Measurements from ENCODE around the gene RPRD1B.

The RPRD1B gene

DNA sequence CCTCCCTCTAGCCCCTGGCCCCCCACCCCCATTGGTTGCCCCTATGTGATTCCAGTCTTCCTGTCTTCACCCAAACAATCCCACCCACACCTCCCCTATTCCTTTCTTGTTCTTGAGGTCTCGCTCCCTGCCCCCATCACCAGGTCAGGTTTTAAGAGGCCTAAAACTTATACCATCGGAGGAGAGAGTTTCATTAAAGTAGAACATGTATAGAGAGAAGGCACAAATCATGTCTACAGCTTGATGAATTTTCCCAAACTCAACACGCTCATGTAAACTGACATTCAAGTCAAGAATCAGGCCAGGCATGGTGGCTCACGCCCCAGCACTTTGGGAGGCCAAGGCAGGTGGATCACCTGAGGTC lies 87.1 kb downstream of the RPRD1B start:
- no peaks in the 10 kb centered on the region for H4K20me1 ChIP-seq (ENCODE audit: insufficient read depth, low read length)
- no peak overlapping the region for H3K9ac ChIP-seq (ENCODE audit: low read length)
- H3K9me3 ChIP-seq (ENCODE audit: insufficient read depth, low read length), result no peaks in the 10 kb centered on the region
- no peak for TF ChIP-seq CTCF (IDR thresholded peaks at IDR 0.05; ENCODE audit: low read depth, low read length)
- TF ChIP-seq EZH2phosphoT487 (IDR thresholded peaks at IDR 0.05; ENCODE audit: low read depth), result no peak
- H3K27ac ChIP-seq (ENCODE audit: low read length), result no peak overlapping the region
- no peaks in the 10 kb centered on the region for H3K27me3 ChIP-seq (ENCODE audit: low read depth, low read length)
- no peak overlapping the region for H2AFZ ChIP-seq (ENCODE audit: low read depth, low read length)
- peaks cover 32% of the 10 kb centered on the region for H3K4me1 ChIP-seq (ENCODE audit: low read length)
- no peak overlapping the region for H3K4me2 ChIP-seq (ENCODE audit: low read length)
- H3K36me3 ChIP-seq (replicated peaks; ENCODE audit: low read depth, low read length), result no peaks in the 10 kb centered on the region
- H3K79me2 ChIP-seq (ENCODE audit: low read length), result no peaks in the 10 kb centered on the region
- H3K4me3 ChIP-seq (ENCODE audit: low read length), result no peak overlapping the region

DNA sequence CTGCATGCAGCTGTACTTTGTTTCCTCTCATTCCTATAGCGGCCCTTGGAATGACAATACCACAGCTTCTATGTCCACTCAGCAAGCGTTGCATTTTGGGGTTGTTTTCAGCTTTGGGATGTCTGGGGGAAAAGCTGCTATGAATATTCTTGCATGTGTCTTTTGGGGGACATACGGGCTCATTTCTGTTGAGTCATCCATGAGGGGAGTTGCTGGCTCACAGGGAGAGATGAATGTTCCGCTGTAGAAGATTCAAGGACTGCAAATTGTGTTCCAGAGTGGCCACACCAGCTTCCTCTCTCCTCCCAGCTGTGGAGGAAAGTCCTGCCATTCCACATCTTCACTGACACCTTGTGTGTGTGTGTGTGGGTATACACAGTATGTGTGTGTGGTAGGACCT lies 88.2 kb downstream of the RPRD1B start:
- Histone ChIP-seq H3K4me3 (ENCODE audit: low read length) (no peak overlapping the region), H3K4me2 (ENCODE audit: low read length) (no peak overlapping the region), H3K4me1 (ENCODE audit: low read length) (peaks cover 22% of the 10 kb centered on the region), H3K27me3 (ENCODE audit: low read depth, low read length) (no peaks in the 10 kb centered on the region), H3K27ac (ENCODE audit: low read length) (no peak overlapping the region), H3K79me2 (ENCODE audit: low read length) (no peaks in the 10 kb centered on the region), H3K9ac (ENCODE audit: low read length) (no peak overlapping the region), H3K36me3 (replicated peaks; ENCODE audit: low read depth, low read length) (no peaks in the 10 kb centered on the region), H2AFZ (ENCODE audit: low read depth, low read length) (no peak overlapping the region), H3K9me3 (ENCODE audit: insufficient read depth, low read length) (no peaks in the 10 kb centered on the region), H4K20me1 (ENCODE audit: insufficient read depth, low read length) (no peaks in the 10 kb centered on the region)
- no peak for TF ChIP-seq CTCF (IDR thresholded peaks at IDR 0.05; ENCODE audit: low read depth, low read length)
- TF ChIP-seq EZH2phosphoT487 (IDR thresholded peaks at IDR 0.05; ENCODE audit: low read depth), result no peak

GRCh38 chr20:38123021-38123587 lies 89.6 kb downstream of the RPRD1B start:
- no peaks in the 10 kb centered on the region for H3K79me2 ChIP-seq (ENCODE audit: low read length)
- H3K27me3 ChIP-seq (ENCODE audit: low read depth, low read length), result no peaks in the 10 kb centered on the region
- peak overlapping the region; percentile 37 for H3K27ac ChIP-seq (ENCODE audit: low read length)
- H4K20me1 ChIP-seq (ENCODE audit: insufficient read depth, low read length), result no peaks in the 10 kb centered on the region
- H3K9me3 ChIP-seq (ENCODE audit: insufficient read depth, low read length), result no peaks in the 10 kb centered on the region
- peak overlapping the region; percentile 98 for H2AFZ ChIP-seq (ENCODE audit: low read depth, low read length)
- H3K4me3 ChIP-seq (ENCODE audit: low read length), result no peak overlapping the region
- H3K9ac ChIP-seq (ENCODE audit: low read length), result peak overlapping the region; percentile 29; the same call in 1 of the 2 replicates
- TF ChIP-seq EZH2phosphoT487 (IDR thresholded peaks at IDR 0.05; ENCODE audit: low read depth) (no peak), CTCF (IDR thresholded peaks at IDR 0.05; ENCODE audit: low read depth, low read length) (no peak)
- H3K4me1 ChIP-seq (ENCODE audit: low read length), result peaks cover 11% of the 10 kb centered on the region
- H3K4me2 ChIP-seq (ENCODE audit: low read length), result peak overlapping the region; percentile 37
- no peaks in the 10 kb centered on the region for H3K36me3 ChIP-seq (replicated peaks; ENCODE audit: low read depth, low read length)

DNA sequence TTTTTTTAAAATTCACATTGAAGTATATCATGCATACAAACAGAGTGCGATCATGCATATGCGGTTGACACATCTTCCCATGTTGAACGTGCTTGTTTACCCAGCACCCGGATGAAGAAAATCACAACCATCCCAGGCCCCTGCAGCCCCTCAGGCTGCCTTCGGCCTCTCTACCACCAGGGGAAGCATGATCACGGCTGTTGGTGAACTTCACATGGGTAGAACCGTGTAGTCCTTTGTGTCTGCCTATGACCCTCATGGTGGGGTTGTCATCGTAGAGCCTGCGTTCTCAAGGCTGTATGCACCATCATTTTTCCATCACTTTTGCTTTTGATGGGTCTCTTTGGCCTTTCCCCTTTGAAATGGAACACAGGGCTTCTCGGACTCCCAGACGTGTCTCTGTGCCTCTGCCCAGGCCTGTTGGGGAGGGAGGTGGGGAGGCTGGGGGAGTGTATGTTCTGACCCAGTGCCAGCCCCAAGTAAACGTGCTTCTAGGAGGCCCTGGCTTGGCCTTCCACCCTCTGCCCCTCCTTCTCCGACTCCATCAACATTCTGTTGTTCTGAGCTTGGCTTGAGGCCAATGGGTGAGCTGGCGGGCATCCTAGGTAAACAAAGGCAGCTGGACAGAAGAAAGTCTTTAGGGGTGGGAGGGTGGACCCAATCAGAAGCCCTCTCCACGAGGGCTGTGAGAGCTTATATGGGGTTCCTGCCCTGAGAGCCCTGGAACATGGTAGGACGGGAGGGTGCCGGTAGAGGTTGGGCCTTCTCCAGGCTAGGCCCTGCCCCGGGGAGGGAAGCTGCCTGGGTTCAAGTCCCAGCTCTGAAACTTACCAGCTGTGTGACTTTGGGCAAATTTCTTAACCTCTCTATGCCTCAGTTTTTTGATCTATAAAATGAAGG lies 91.9 kb downstream of the RPRD1B start:
- no peak overlapping the region for H3K4me2 ChIP-seq (ENCODE audit: low read length)
- peaks cover 11% of the 10 kb centered on the region for H3K4me1 ChIP-seq (ENCODE audit: low read length)
- H3K79me2 ChIP-seq (ENCODE audit: low read length), result no peaks in the 10 kb centered on the region
- H3K9ac ChIP-seq (ENCODE audit: low read length), result no peak overlapping the region
- no peaks in the 10 kb centered on the region for H3K9me3 ChIP-seq (ENCODE audit: insufficient read depth, low read length)
- H3K27me3 ChIP-seq (ENCODE audit: low read depth, low read length), result no peaks in the 10 kb centered on the region
- H4K20me1 ChIP-seq (ENCODE audit: insufficient read depth, low read length), result no peaks in the 10 kb centered on the region
- H3K4me3 ChIP-seq (ENCODE audit: low read length), result no peak overlapping the region
- H3K36me3 ChIP-seq (replicated peaks; ENCODE audit: low read depth, low read length), result peaks cover 5% of the 10 kb centered on the region
- TF ChIP-seq EZH2phosphoT487 (IDR thresholded peaks at IDR 0.05; ENCODE audit: low read depth) (no peak), CTCF (IDR thresholded peaks at IDR 0.05; ENCODE audit: low read depth, low read length) (no peak)
- H2AFZ ChIP-seq (ENCODE audit: low read depth, low read length), result no peak overlapping the region
- H3K27ac ChIP-seq (ENCODE audit: low read length), result no peak overlapping the region

Data from OCI-LY3 (cell line).